ENCODE results near the gene RPS21. TPM values are rescaled to one million over a fixed set of nuclear protein-coding genes. Genes with fewer than 3 reads are reported as not detected.
A peak's percentile ranks its signal among the peaks of the same experiment; 100 is the strongest.

RPS21 gene
- total and polyA plus RNA-seq, 10 donors: 1,168 to 11,722 (median 3,328) TPM

GRCh38 chr20:62387219-62387913 lies 463 bp downstream of the RPS21 start:
- intact Hi-C loops (cut with DNase I; ENCODE audit: low total_unique reads): loop anchor here (10.0 kb wide), 1 partner anchor 373 kb away; no protein-coding TSS in a partner anchor
- peaks cover 29 to 63% (median 38%) of the 10 kb centered on the region in 6 donors for H3K4me1 ChIP-seq
- DNase-seq: no peak
- 3 to 5% (median 4%) methylated on average over 34 to 47 of the region's 47 CpGs for WGBS, 5 donors
- TF ChIP-seq POLR2A (IDR thresholded peaks at IDR 0.05): no peak
- peak in 2 of 11 experiments; percentile 3 to 5 for TF ChIP-seq CTCF (IDR thresholded peaks at IDR 0.05 in 8 of 11, conservative IDR thresholded peaks at IDR 0.05 in 3 of 11)
- peak overlapping the region; percentile 82 to 99 (median 96) for H3K27ac ChIP-seq
- H3K4me3 ChIP-seq: peak overlapping the region; percentile 89 to 99 (median 95)
- H3K36me3 ChIP-seq: peaks cover 0 to 47% (median 38%) of the 10 kb centered on the region in 6 donors
- H3K9me3 ChIP-seq: no peaks in the 10 kb centered on the region
- no peaks in the 10 kb centered on the region for H3K27me3 ChIP-seq (replicated peaks in 1 of 7)

- no peaks in the 10 kb centered on the region for H3K27me3 ChIP-seq (replicated peaks in 1 of 7)
- peaks cover 23 to 55% (median 31%) of the 10 kb centered on the region in 6 donors for H3K4me1 ChIP-seq
- DNase-seq: no peak
- intact Hi-C loops (cut with DNase I; ENCODE audit: low total_unique reads): loop anchor here (10.0 kb wide), 1 partner anchor 373 kb away; no protein-coding TSS in a partner anchor
- no peaks in the 10 kb centered on the region for H3K9me3 ChIP-seq
- WGBS, 5 donors: 71 to 86% (median 77%) methylated on average over 19 to 20 of the region's 20 CpGs
- peak overlapping the region in 3 of 8 donors; percentile 96 to 99 (median 98) for H3K27ac ChIP-seq
- peak in 1 of 3 donors; percentile 16 for TF ChIP-seq POLR2AphosphoS5 (IDR thresholded peaks at IDR 0.05)
- no peak for TF ChIP-seq CTCF (IDR thresholded peaks at IDR 0.05 in 8 of 11, conservative IDR thresholded peaks at IDR 0.05 in 3 of 11)
- peaks cover 0 to 54% (median 40%) of the 10 kb centered on the region in 6 donors for H3K36me3 ChIP-seq
- H3K4me3 ChIP-seq: peak overlapping the region in 7 of 8 donors; percentile 89 to 99 (median 96)
Measured at GRCh38 chr20:62387933-62388635, 1.2 kb downstream of the RPS21 start.

- Histone ChIP-seq H3K9me3 (no peaks in the 10 kb centered on the region), H3K27ac (no peak overlapping the region), H3K27me3 (replicated peaks in 1 of 7) (no peaks in the 10 kb centered on the region), H3K4me1 (peaks cover 23 to 52% (median 31%) of the 10 kb centered on the region in 6 donors), H3K4me3 (no peak overlapping the region), H3K36me3 (peaks cover 0 to 63% (median 42%) of the 10 kb centered on the region in 6 donors)
- intact Hi-C loops (cut with DNase I; ENCODE audit: low total_unique reads): loop anchor here (10.0 kb wide), 1 partner anchor 374 kb away; no protein-coding TSS in a partner anchor
- TF ChIP-seq CTCF (IDR thresholded peaks at IDR 0.05 in 8 of 11, conservative IDR thresholded peaks at IDR 0.05 in 3 of 11) (no peak), POLR2AphosphoS5 (IDR thresholded peaks at IDR 0.05) (no peak), POLR2A (IDR thresholded peaks at IDR 0.05) (no peak)
- 83 to 88% (median 87%) methylated on average over 11 of the region's 11 CpGs for WGBS, 5 donors
- no peak for DNase-seq
Measured at GRCh38 chr20:62388839-62389600, 2.1 kb downstream of the RPS21 start.
